HFFc6 (cell line): ENCODE results near the gene FANCE. TPM values are rescaled to one million over a fixed set of nuclear protein-coding genes. Genes with fewer than 3 reads are reported as not detected.

Experiments used
- DNase-seq: peaks from one replicate; pipeline ENCODE4 v3.0.0-alpha.2; 2018
- H3K27ac Mint-ChIP-seq: 2 replicates; pipeline ENCODE4 v1.8.0; 2020; ENCODE audit warnings: mild to moderate bottlenecking, mixed read lengths
- H3K27me3 Mint-ChIP-seq: 2 replicates; pipeline ENCODE4 v1.8.0; 2021; ENCODE audit warnings: mild to moderate bottlenecking, moderate library complexity, mixed read lengths; ENCODE audit not compliant: insufficient read depth
- H3K36me3 Mint-ChIP-seq: 2 replicates; pipeline ENCODE4 v1.8.0; 2021; ENCODE audit warnings: low read depth, mixed read lengths
- H3K4me1 Mint-ChIP-seq: 2 replicates; pipeline ENCODE4 v1.8.0; 2020; ENCODE audit warnings: low read depth, mixed read lengths
- H3K4me3 Mint-ChIP-seq: 2 replicates; pipeline ENCODE4 v1.8.0; 2020; ENCODE audit warnings: mild to moderate bottlenecking, moderate library complexity, mixed read lengths
- H3K9me3 Mint-ChIP-seq: 2 replicates; pipeline ENCODE4 v1.8.0; 2020; ENCODE audit warnings: mild to moderate bottlenecking, mixed read lengths
- CTCF ChIP-seq: fragments of 200-600 bp; sonication (generic); IDR thresholded peaks from 2 replicates; pipeline ENCODE4 v1.5.0; 2021; ENCODE audit warnings: antibody characterized with exemption, mild to moderate bottlenecking
- long read RNA-seq: library from polyadenylated mRNA; unstranded; transcript quantifications from one replicate; pipeline ENCODE4 v2.0.0, GENCODE V29; 2019
- total RNA-seq, 6 experiments: library from RNA; stranded (reverse); fragmentation: NEBNext Ultra II Directional; extraction: Animal tissue kit (Norgen Biotek cat#: 25700); gene quantifications; 2 replicates in 1 of 6; 3 replicates in 5 of 6; pipeline ENCODE4 v1.2.3, GENCODE V29; 2021

FANCE gene
- total RNA-seq: 10 to 100 TPM in 1 of 6 experiments, 1 to 10 TPM in 5; 7.2 to 10.7 (median 9.2) TPM
- long read RNA-seq, partial matches to known transcripts: 0 of 3 reads
- long read RNA-seq, other reads (novel, unspliced or antisense): 0 of 3 reads

GRCh38 chr6:35452183-35453090, at the start of gene FANCE:
Gene FANCE, plus strand, starts transcription at chr6:35452338. Its CDS starts 208 bp downstream, at chr6:35452546.
- Mint-ChIP-seq H3K27me3 (peaks cover 5% of the 10 kb centered on the region; the same call in 1 of the 2 replicates), H3K4me1 (peaks cover 34% of the 10 kb centered on the region), H3K27ac (peak within 1 kb of the TSS; percentile 47), H3K36me3 (0 out of 2 replicates have a peak, but pooled peaks cover 7% of the 10 kb centered on the region), H3K9me3 (no peaks in the 10 kb centered on the region), H3K4me3 (peak within 1 kb of the TSS; percentile 87)
- no peak; the same call in 1 of the 2 replicates for TF ChIP-seq CTCF
- peak; percentile 84 for DNase-seq

- no peak for TF ChIP-seq CTCF
- peaks cover 2% of the 10 kb centered on the region; the same call in 1 of the 2 replicates for H3K27me3 Mint-ChIP-seq
- H3K4me3 Mint-ChIP-seq: no peak overlapping the region
- no peak for DNase-seq
- H3K4me1 Mint-ChIP-seq: peaks cover 19% of the 10 kb centered on the region
- H3K9me3 Mint-ChIP-seq: no peaks in the 10 kb centered on the region
- H3K27ac Mint-ChIP-seq: no peak overlapping the region
- H3K36me3 Mint-ChIP-seq: no peaks in the 10 kb centered on the region
Measured at GRCh38 chr6:35402856-35403191, 49.3 kb upstream of the FANCE start.

- Mint-ChIP-seq H3K4me1 (peaks cover 19% of the 10 kb centered on the region), H3K4me3 (no peak overlapping the region), H3K9me3 (no peaks in the 10 kb centered on the region), H3K27me3 (peaks cover 2% of the 10 kb centered on the region; the same call in 1 of the 2 replicates), H3K27ac (peak overlapping the region; percentile 8; the same call in 1 of the 2 replicates), H3K36me3 (no peaks in the 10 kb centered on the region)
- no peak for TF ChIP-seq CTCF
- no peak for DNase-seq
Measured at GRCh38 chr6:35403544-35404442, 48.3 kb upstream of the FANCE start.

- H3K36me3 Mint-ChIP-seq: no peaks in the 10 kb centered on the region
- H3K27ac Mint-ChIP-seq: no peak overlapping the region; the same call in 1 of the 2 replicates
- no peak overlapping the region for H3K4me3 Mint-ChIP-seq
- no peak for DNase-seq
- H3K9me3 Mint-ChIP-seq: no peaks in the 10 kb centered on the region
- H3K27me3 Mint-ChIP-seq: peaks cover 5% of the 10 kb centered on the region
- no peak for TF ChIP-seq CTCF
- H3K4me1 Mint-ChIP-seq: peaks cover 18% of the 10 kb centered on the region
Measured at GRCh38 chr6:35406711-35407485, 45.2 kb upstream of the FANCE start.

- Mint-ChIP-seq H3K4me1 (peaks cover 14% of the 10 kb centered on the region), H3K4me3 (no peak overlapping the region), H3K9me3 (no peaks in the 10 kb centered on the region), H3K27me3 (peaks cover 3% of the 10 kb centered on the region), H3K36me3 (peaks cover 10% of the 10 kb centered on the region; the same call in 1 of the 2 replicates), H3K27ac (no peak overlapping the region; the same call in 1 of the 2 replicates)
- TF ChIP-seq CTCF: no peak
- no peak for DNase-seq
Measured at GRCh38 chr6:35409245-35409644, 42.9 kb upstream of the FANCE start.
